Adrenal gland (tissue), 12 donors: ENCODE measurements around the gene TAAR8. TPM values are rescaled to one million over a fixed set of nuclear protein-coding genes. Genes with fewer than 3 reads are reported as not detected.

Source experiments
- DNase-seq, 7 donors: peaks; one replicate each; pipeline ENCODE4 v3.0.0-alpha.2; 2019 to 2020
- H3K27ac ChIP-seq, 5 donors: fragments of 200-600 bp; sonication (generic) in 4 of 5; 1 replicate in 3 of 5; 2 replicates in 2 of 5; pipeline versions ENCODE4 v1.5.1 to v1.8.0; 2016 to 2020; ENCODE audit warnings: mild to moderate bottlenecking in 1 of 5
- H3K27me3 ChIP-seq: fragments of 200-600 bp; 2 replicates; pipeline ENCODE4 v1.8.0; 2021
- H3K36me3 ChIP-seq, 2 donors: fragments of 200-600 bp; replicated peaks in 1 of 2; 1 replicate in 1 of 2; 2 replicates in 1 of 2; pipeline versions ENCODE4 v1.5.1 to v1.8.0; 2018 to 2022
- H3K4me1 ChIP-seq, 2 donors: fragments of 200-600 bp; replicated peaks in 1 of 2; 1 replicate in 1 of 2; 2 replicates in 1 of 2; pipeline versions ENCODE4 v1.5.1 to v1.8.0; 2018 to 2021
- H3K4me3 ChIP-seq, 4 donors: fragments of 200-600 bp; sonication (generic) in 3 of 4; one replicate each; pipeline ENCODE4 v1.5.1; 2016 to 2018
- H3K9me3 ChIP-seq, 3 donors: fragments of 200-600 bp; sonication (generic) in 1 of 3; replicated peaks in 1 of 3; 1 replicate in 2 of 3; 2 replicates in 1 of 3; pipeline versions ENCODE4 v1.5.1 to v1.8.0; 2016 to 2021
- CTCF ChIP-seq, 6 experiments: fragments of 450-650 bp in 4 of 6; fragments of 200-600 bp in 2 of 6; sonication (generic) in 1 of 6; IDR thresholded peaks; 1 replicate in 5 of 6; 2 replicates in 1 of 6; pipeline versions ENCODE4 v1.5.1 to v1.8.0; 2016 to 2021; ENCODE audit warnings: antibody characterized with exemption in 6 of 6, mild to moderate bottlenecking in 2 of 6, moderate library complexity in 1 of 6
- POLR2A ChIP-seq, 2 donors: fragments of 450-650 bp; IDR thresholded peaks; one replicate each; pipeline ENCODE4 v1.6.1; 2017; ENCODE audit warnings: antibody characterized with exemption in 2 of 2, mild to moderate bottlenecking in 2 of 2, moderate library complexity in 1 of 2
- WGBS, 4 donors: extraction: QIAGEN DNeasy Blood & Tissue Kit in 2 of 4; methylation state at CpG; one replicate each; pipeline versions ENCODE4 v1.1.5 to v1.1.7; 2013 to 2017; 5-methylcytosine and 5-hydroxymethylcytosine counted together
- intact Hi-C, 2 donors: fragments of 100-400 bp; cut with DNase I; formaldehyde crosslinking; loops; one replicate each; pipeline versions ENCODE4 v1.14.1 to v1.15.0; 2022 to 2023
- polyA plus RNA-seq, 3 donors: library from polyadenylated mRNA; stranded (reverse); fragments of 200-250 nt in 2 of 3; fragments of 350-450 nt in 1 of 3; fragmentation: Illumina TruSeq in 1 of 3; extraction: RNeasy Lipid Tissue Mini Kit (QIAGEN cat#74804) in 1 of 3; gene quantifications; one replicate each; pipeline ENCODE4 v1.2.3, GENCODE V29; 2013 to 2014
- total RNA-seq, 9 donors: library from RNA; depleted of rRNA in 4 of 9; stranded (reverse); fragments of >200 nt in 4 of 9; fragments of 120-200 nt in 1 of 9; fragmentation: NEBNext Ultra II Directional in 1 of 9; extraction: Animal tissue kit (Norgen Biotek cat#: 25700) in 1 of 9; gene quantifications; one replicate each; pipeline versions ENCODE4 v1.1.0 to v1.2.4, GENCODE V29; 2013 to 2023
- donor health status: healthy with polysubstance abuse.
- donor health status: Bipolar disorder and iron deficiency.
- donor health status: DM: yes; HTN: yes; CAD: no.
- donor health status: DM: no; HTN: no; CAD: no.
- donor health status: DM: no; HTN: no; CAD: no.
- donor health status: DM: yes; HTN: yes; CAD: no.

Gene TAAR8
- total and polyA plus RNA-seq, 12 donors = not detected

- peaks cover 12 to 56% of the 10 kb centered on the region in 2 donors for H3K4me1 ChIP-seq
- no peak for TF ChIP-seq POLR2A (IDR thresholded peaks at IDR 0.05)
- no peak for TF ChIP-seq CTCF (IDR thresholded peaks at IDR 0.05)
- 91 to 98% (median 97%) methylated on average over 5 of the region's 5 CpGs for WGBS, 4 donors
- no peak for DNase-seq
- no peaks in the 10 kb centered on the region for H3K9me3 ChIP-seq
- no peaks in the 10 kb centered on the region for H3K27me3 ChIP-seq
- intact Hi-C loops = no loop called here
- H3K36me3 ChIP-seq = no peaks in the 10 kb centered on the region
- H3K4me3 ChIP-seq = no peak overlapping the region
- H3K27ac ChIP-seq = no peak overlapping the region
These were observed 45.3 kb upstream of the TAAR8 start for GRCh38 chr6:132506869-132507808.

- peak in 2 of 7 donors; percentile 25 to 45 for DNase-seq
- peaks cover 17 to 39% of the 10 kb centered on the region in 2 donors for H3K4me1 ChIP-seq
- H3K9me3 ChIP-seq = no peaks in the 10 kb centered on the region
- WGBS, 4 donors = 48 to 56% (median 53%) methylated on average over 4 of the region's 4 CpGs
- H3K4me3 ChIP-seq = peak overlapping the region in 1 of 4 donors; percentile 81
- no peaks in the 10 kb centered on the region for H3K27me3 ChIP-seq
- intact Hi-C loops = no loop called here
- H3K27ac ChIP-seq = peak overlapping the region in 2 of 5 donors; percentile 51 to 89
- no peak for TF ChIP-seq POLR2A (IDR thresholded peaks at IDR 0.05)
- TF ChIP-seq CTCF (IDR thresholded peaks at IDR 0.05) = no peak
- no peaks in the 10 kb centered on the region for H3K36me3 ChIP-seq
These were observed 41.2 kb upstream of the TAAR8 start for GRCh38 chr6:132511210-132511830.

- Histone ChIP-seq H3K4me1 (peaks cover 17 to 34% of the 10 kb centered on the region in 2 donors), H3K36me3 (no peaks in the 10 kb centered on the region), H3K9me3 (no peaks in the 10 kb centered on the region), H3K27me3 (no peaks in the 10 kb centered on the region), H3K27ac (peak overlapping the region in 3 of 5 donors; percentile 51 to 90 (median 89)), H3K4me3 (peak overlapping the region in 1 of 4 donors; percentile 81)
- intact Hi-C loops = no loop called here
- no peak for DNase-seq
- TF ChIP-seq POLR2A (IDR thresholded peaks at IDR 0.05) (no peak), CTCF (IDR thresholded peaks at IDR 0.05) (no peak)
- WGBS, 4 donors = 23 to 46% (median 32%) methylated on average over 2 of the region's 2 CpGs
These were observed 40.6 kb upstream of the TAAR8 start for GRCh38 chr6:132511831-132512220.

- DNase-seq = no peak
- H3K4me1 ChIP-seq = peaks cover 17 to 33% of the 10 kb centered on the region in 2 donors
- 0 to 1% (median 1%) methylated on average over 7 of the region's 7 CpGs for WGBS, 4 donors
- H3K27ac ChIP-seq = peak overlapping the region in 4 of 5 donors; percentile 84 to 93 (median 90)
- no peaks in the 10 kb centered on the region for H3K36me3 ChIP-seq
- intact Hi-C loops = no loop called here
- no peaks in the 10 kb centered on the region for H3K27me3 ChIP-seq
- no peak for TF ChIP-seq POLR2A (IDR thresholded peaks at IDR 0.05)
- no peak for TF ChIP-seq CTCF (IDR thresholded peaks at IDR 0.05)
- peak overlapping the region; percentile 63 to 98 (median 86) for H3K4me3 ChIP-seq
- no peaks in the 10 kb centered on the region for H3K9me3 ChIP-seq
These were observed 40.2 kb upstream of the TAAR8 start for GRCh38 chr6:132512342-132512637.
